HepG2 (cell line): Measurements from ENCODE around the gene PIK3CD. TPM values are rescaled to one million over a fixed set of nuclear protein-coding genes. Genes with fewer than 3 reads are reported as not detected.

Experiments
- ATAC-seq: fragments of 200-7000 bp; cut with Tn5 transposase; 3 replicates; pipeline ENCODE4 v1.9.1; 2020; ENCODE audit warnings: mild to moderate bottlenecking, moderate library complexity
- BruUV-seq: library from RNA; stranded (reverse); fragments of 400-500 nt; replicated peaks from 2 replicates; lab custom pipeline; 2021; lab: Mats Ljungman, UMichigan
- CTCF ChIA-PET: fragments of 300-600 bp; formaldehyde crosslinking; extraction: SDS; loops from one replicate; lab custom pipeline; 2021; ENCODE audit warnings: low total read pairs, inconsistent platforms, low intra/inter-chr PET ratio; lab: Yijun Ruan, JAX
- POLR2A ChIA-PET: fragments of 350-600 bp; sonication (Branson Sonifier 250); formaldehyde crosslinking; loops from one replicate; lab custom pipeline; 2020; ENCODE audit warnings: antibody characterized with exemption, inconsistent platforms; lab: Yijun Ruan, JAX
- DNase-seq: peaks from one replicate; pipeline ENCODE4 v3.0.0-alpha.2; 2015; ENCODE audit warnings: low spot score
- FAIRE-seq: peaks from 3 replicates; lab custom pipeline; 2011; peaks lifted over from hg19 to GRCh38; lab: Jason Lieb, UNC
- H2AFZ ChIP-seq: one replicate; pipeline ENCODE4 v1.6.1; 2011; ENCODE audit warnings: low read length, inconsistent platforms
- H3K27ac ChIP-seq: fragments of 300-600 bp; 3 replicates; pipeline ENCODE4 v1.8.0; 2011; ENCODE audit warnings: mixed run types, mild to moderate bottlenecking, mixed read lengths, low read length, inconsistent platforms; ENCODE audit not compliant: insufficient read depth; ENCODE audit errors: extremely low read length
- H3K27me3 ChIP-seq, 2 experiments: fragments of 200-600 bp in 1 of 2; 2 replicates in 1 of 2; 3 replicates in 1 of 2; pipeline versions ENCODE4 v1.6.0 to v1.8.0; 2011; ENCODE audit warnings: low read length in 2 of 2, mild to moderate bottlenecking in 2 of 2, moderate library complexity in 2 of 2, inconsistent platforms in 1 of 2; ENCODE audit not compliant: insufficient read depth in 2 of 2, control insufficient read depth in 1 of 2
- H3K36me3 ChIP-seq, 2 experiments: fragments of 200-600 bp in 1 of 2; replicated peaks in 1 of 2; 2 replicates in 1 of 2; 3 replicates in 1 of 2; pipeline versions ENCODE4 v1.5.1 to v1.8.0; 2011; ENCODE audit warnings: low read length in 2 of 2, inconsistent platforms in 1 of 2; ENCODE audit not compliant: insufficient read depth in 2 of 2, control insufficient read depth in 1 of 2
- H3K4me1 ChIP-seq: 2 replicates; pipeline ENCODE4 v1.5.1; 2012; ENCODE audit warnings: low read length, inconsistent platforms; ENCODE audit not compliant: insufficient read depth
- H3K4me2 ChIP-seq: 2 replicates; pipeline ENCODE4 v1.6.0; 2011; ENCODE audit warnings: low read depth, low read length, inconsistent platforms
- H3K4me3 ChIP-seq, 3 experiments: fragments of 200-600 bp in 1 of 3; sonication (generic), shearing (Covaris generic) in 1 of 3; replicated peaks in 1 of 3; 2 replicates each; pipeline ENCODE4 v1.5.1; 2011 to 2016; ENCODE audit warnings: low read length in 3 of 3, inconsistent platforms in 2 of 3, low read depth in 2 of 3, mild to moderate bottlenecking in 2 of 3, control low read depth in 1 of 3, mixed read lengths in 1 of 3; ENCODE audit not compliant: insufficient read depth in 1 of 3
- H3K79me2 ChIP-seq: one replicate; pipeline ENCODE4 v1.6.1; 2011; ENCODE audit warnings: low read length, inconsistent platforms; ENCODE audit not compliant: insufficient read depth
- H3K9ac ChIP-seq: 2 replicates; pipeline ENCODE4 v1.6.0; 2011; ENCODE audit warnings: mild to moderate bottlenecking, low read depth, low read length, inconsistent platforms; ENCODE audit not compliant: insufficient read depth
- H3K9me3 ChIP-seq: 2 replicates; pipeline ENCODE4 v1.5.1; 2012; ENCODE audit warnings: mild to moderate bottlenecking, low read length
- H4K20me1 ChIP-seq: 2 replicates; pipeline ENCODE4 v1.6.0; 2011; ENCODE audit warnings: inconsistent platforms, mild to moderate bottlenecking, low read length, moderate library complexity; ENCODE audit not compliant: insufficient read depth
- CAMTA2 ChIP-seq: sonication (generic); formaldehyde crosslinking; IDR thresholded peaks from 2 replicates; pipeline ENCODE4 v1.4.0; 2020; ENCODE audit warnings: mild to moderate bottlenecking, missing genetic modification reagents, borderline replicate concordance
- JARID2 ChIP-seq: sonication (generic); formaldehyde crosslinking; IDR thresholded peaks from 2 replicates; pipeline ENCODE4 v1.8.1; 2023; ENCODE audit warnings: missing genetic modification reagents, inconsistent platforms; ENCODE audit not compliant: insufficient replicate concordance
- KLF15 ChIP-seq: sonication (generic); formaldehyde crosslinking; IDR thresholded peaks from 2 replicates; pipeline ENCODE4 v1.8.1; 2023; ENCODE audit warnings: borderline replicate concordance, mild to moderate bottlenecking, inconsistent platforms, missing genetic modification reagents, mixed read lengths
- MIER2 ChIP-seq: IDR thresholded peaks from 2 replicates; pipeline ENCODE4 v1.6.1; 2016; ENCODE audit warnings: missing biosample characterization, missing genetic modification reagents
- ZNF280D ChIP-seq: sonication (generic); formaldehyde crosslinking; IDR thresholded peaks from 2 replicates; pipeline ENCODE4 v1.5.1; 2020; ENCODE audit warnings: mild to moderate bottlenecking, missing genetic modification reagents
- ZNF510 ChIP-seq: sonication (generic); formaldehyde crosslinking; IDR thresholded peaks from 2 replicates; pipeline ENCODE4 v1.4.0; 2020; ENCODE audit warnings: low read depth, mild to moderate bottlenecking, missing genetic modification reagents
- ZNF775 ChIP-seq: sonication (generic); formaldehyde crosslinking; IDR thresholded peaks from 2 replicates; pipeline ENCODE4 v1.4.0; 2020; ENCODE audit warnings: missing genetic modification reagents, mild to moderate bottlenecking, moderate library complexity, borderline replicate concordance
- WGBS: methylation state at CpG from one replicate; pipeline ENCODE4 v1.1.6; 2017; ENCODE audit warnings: low lambda C conversion rate; 5-methylcytosine and 5-hydroxymethylcytosine counted together
- in situ Hi-C: cut with HindIII; loops from 2 replicates; pipeline ENCODE4 v1.10.0; 2017; ENCODE audit warnings: low pct_unique_long_range_greater_than_20kb; ENCODE audit not compliant: extremely low pct_ligation_motif_present
- intact Hi-C: fragments of 100-400 bp; cut with micrococcal nuclease; formaldehyde crosslinking; loops from one replicate; pipeline ENCODE4 v1.10.0; 2022; ENCODE audit not compliant: unreplicated experiment
- polyA plus RNA-seq, 8 experiments: library from polyadenylated mRNA; depleted of rRNA in 3 of 8; stranded (reverse) in 7 of 8; unstranded in 1 of 8; fragments of >200 nt; fragmentation: Illumina TruSeq in 4 of 8; extraction: Trizol in 4 of 8; gene quantifications; 2 replicates each; pipeline versions ENCODE4 v1.2.1 to v1.2.3, GENCODE V29; 2011 to 2016; ENCODE audit warnings: low read depth in 4 of 8, missing spikeins in 1 of 8, mixed read lengths in 1 of 8; ENCODE audit not compliant: insufficient read depth in 1 of 8
- total RNA-seq, 5 experiments: library from RNA; depleted of rRNA; stranded (reverse); fragments of >200 nt; fragmentation: Illumina TruSeq; extraction: Trizol; gene quantifications; 2 replicates each; pipeline ENCODE4 v1.2.3, GENCODE V29; 2016; ENCODE audit warnings: low read depth in 1 of 5
- TF ChIP-seq, protein P1 (sequence below): conservative IDR thresholded peaks from 2 replicates; pipeline ENCODE4 v1.6.1; 2018; ENCODE audit warnings: missing genetic modification reagents
- TF ChIP-seq, protein P2 (sequence below): sonication (generic); formaldehyde crosslinking; IDR thresholded peaks from 2 replicates; pipeline ENCODE4 v1.9.0; 2021; ENCODE audit warnings: missing genetic modification reagents, mild to moderate bottlenecking, borderline replicate concordance

The PIK3CD gene
- total and polyA plus RNA-seq, 2 of the 13 experiments (the other 11 are each of a cell fraction or from before 2014, with no cell fraction given): 7.1 to 10.0 TPM

GRCh38 chr1:9701665-9702064, 50.1 kb downstream of the PIK3CD start:
- H3K4me1 ChIP-seq: peaks cover 7% of the 10 kb centered on the region; the same call in 1 of the 2 replicates
- no peak overlapping the region for H3K4me3 ChIP-seq
- no peak overlapping the region for H2AFZ ChIP-seq
- no peaks in the 10 kb centered on the region for H3K9me3 ChIP-seq
- intact Hi-C loops (no loop called here), in situ Hi-C loops (no loop called here)
- no TSS peak for BruUV-seq
- H3K27me3 ChIP-seq: no peaks in the 10 kb centered on the region
- no peak overlapping the region for H3K4me2 ChIP-seq
- no peak for DNase-seq
- ATAC-seq: no peak
- POLR2A ChIA-PET: no interaction called here
- no peak for FAIRE-seq
- 69% methylated on average over 4 of the region's 4 CpGs for WGBS
- no peak overlapping the region for H3K9ac ChIP-seq
- CTCF ChIA-PET: interaction anchor here (1.0 to 2.3 kb wide), 3 partner anchors 16 to 75 kb away, joined by 3 to 11 read pairs (median 5); no protein-coding TSS in a partner anchor
- TF ChIP-seq MIER2 (CRISPR knock-in tag): no peak
- TF ChIP-seq, protein P1, sequence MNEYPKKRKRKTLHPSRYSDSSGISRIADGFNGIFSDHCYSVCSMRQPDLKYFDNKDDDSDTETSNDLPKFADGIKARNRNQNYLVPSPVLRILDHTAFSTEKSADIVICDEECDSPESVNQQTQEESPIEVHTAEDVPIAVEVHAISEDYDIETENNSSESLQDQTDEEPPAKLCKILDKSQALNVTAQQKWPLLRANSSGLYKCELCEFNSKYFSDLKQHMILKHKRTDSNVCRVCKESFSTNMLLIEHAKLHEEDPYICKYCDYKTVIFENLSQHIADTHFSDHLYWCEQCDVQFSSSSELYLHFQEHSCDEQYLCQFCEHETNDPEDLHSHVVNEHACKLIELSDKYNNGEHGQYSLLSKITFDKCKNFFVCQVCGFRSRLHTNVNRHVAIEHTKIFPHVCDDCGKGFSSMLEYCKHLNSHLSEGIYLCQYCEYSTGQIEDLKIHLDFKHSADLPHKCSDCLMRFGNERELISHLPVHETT (CRISPR knock-in tag): no peak
- no peak for TF ChIP-seq CAMTA2 (CRISPR knock-in tag)
- TF ChIP-seq ZNF775: no peak
- no peak for TF ChIP-seq KLF15
- no peak for TF ChIP-seq ZNF510
- no peak for TF ChIP-seq ZNF280D (CRISPR knock-in tag)
- no peak for TF ChIP-seq JARID2 (CRISPR knock-in tag)
- TF ChIP-seq, protein P2, sequence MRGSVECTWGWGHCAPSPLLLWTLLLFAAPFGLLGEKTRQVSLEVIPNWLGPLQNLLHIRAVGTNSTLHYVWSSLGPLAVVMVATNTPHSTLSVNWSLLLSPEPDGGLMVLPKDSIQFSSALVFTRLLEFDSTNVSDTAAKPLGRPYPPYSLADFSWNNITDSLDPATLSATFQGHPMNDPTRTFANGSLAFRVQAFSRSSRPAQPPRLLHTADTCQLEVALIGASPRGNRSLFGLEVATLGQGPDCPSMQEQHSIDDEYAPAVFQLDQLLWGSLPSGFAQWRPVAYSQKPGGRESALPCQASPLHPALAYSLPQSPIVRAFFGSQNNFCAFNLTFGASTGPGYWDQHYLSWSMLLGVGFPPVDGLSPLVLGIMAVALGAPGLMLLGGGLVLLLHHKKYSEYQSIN (CRISPR knock-in tag): no peak
- no peak overlapping the region for H3K27ac ChIP-seq
- no peaks in the 10 kb centered on the region for H3K79me2 ChIP-seq
- H3K36me3 ChIP-seq: no peaks in the 10 kb centered on the region
- 0 out of 2 replicates have a peak, but pooled peaks cover 3% of the 10 kb centered on the region for H4K20me1 ChIP-seq
